Activated CD4-positive, alpha-beta memory T cell treated with anti-CD3 and anti-CD28 coated beads, Interleukin-2, amount 10 ng/mL, durations not matched to agents 7 days and 5 days (primary cell): Measurements from ENCODE around the gene EEA1. TPM values are rescaled to one million over a fixed set of nuclear protein-coding genes. Genes with fewer than 3 reads are reported as not detected.
"Not testable (repeated sequence)": the region's sequence is repeated elsewhere in the genome, so short reads cannot be mapped to it uniquely, and the experiment has no call there.

ENCODE experiments used
- CTCF ChIA-PET: fragments of 350-600 bp; sonication (Branson Sonifier 250); formaldehyde crosslinking; loops from one replicate; lab custom pipeline; 2021; ENCODE audit warnings: antibody characterized with exemption, inconsistent platforms; lab: Charles Lee
- POLR2A ChIA-PET: fragments of 350-600 bp; sonication (Branson Sonifier 250); formaldehyde crosslinking; loops from one replicate; lab custom pipeline; 2021; ENCODE audit warnings: antibody characterized with exemption; lab: Charles Lee
- DNase-seq: peaks from one replicate; pipeline ENCODE4 v3.0.0-alpha.2; 2020
- H3K27ac Mint-ChIP-seq: one replicate; pipeline ENCODE4 v1.8.0; 2021; ENCODE audit warnings: mild to moderate bottlenecking, mixed read lengths
- H3K27me3 Mint-ChIP-seq: one replicate; pipeline ENCODE4 v1.8.0; 2021; ENCODE audit warnings: mixed read lengths
- H3K36me3 Mint-ChIP-seq: one replicate; pipeline ENCODE4 v1.8.0; 2021; ENCODE audit warnings: low read depth, mixed read lengths
- H3K4me1 Mint-ChIP-seq: one replicate; pipeline ENCODE4 v1.8.0; 2021; ENCODE audit warnings: mixed read lengths
- H3K4me3 Mint-ChIP-seq: one replicate; pipeline ENCODE4 v1.8.0; 2021; ENCODE audit warnings: mild to moderate bottlenecking, mixed read lengths
- H3K9me3 Mint-ChIP-seq: one replicate; pipeline ENCODE4 v1.8.0; 2021; ENCODE audit warnings: mixed read lengths
- total RNA-seq, 2 experiments: library from RNA; stranded (reverse); gene quantifications; one replicate each; pipeline ENCODE4 v1.2.3, GENCODE V29; 2021

Gene EEA1
- total RNA-seq, 2 experiments from 2014 or later = 12.6 to 16.1 TPM

- Mint-ChIP-seq H3K36me3 (peaks cover 12% of the 10 kb centered on the region), H3K9me3 (no peaks in the 10 kb centered on the region), H3K27ac (no peak overlapping the region), H3K4me3 (no peak overlapping the region), H3K27me3 (no peaks in the 10 kb centered on the region), H3K4me1 (no peaks in the 10 kb centered on the region)
- DNase-seq = no peak
- ChIA-PET CTCF (no interaction called here), POLR2A (no interaction called here)
These were observed 153.7 kb downstream of the EEA1 start for GRCh38 chr12:92775416-92775815.

GRCh38 chr12:92771001-92771400, 158.1 kb downstream of the EEA1 start:
- H3K36me3 Mint-ChIP-seq = no peaks in the 10 kb centered on the region
- ChIA-PET CTCF (interaction anchor here (1.6 kb wide), 1 partner anchor 15 kb away, joined by 4 read pairs; no protein-coding TSS in a partner anchor), POLR2A (no interaction called here)
- no peak for DNase-seq
- no peaks in the 10 kb centered on the region for H3K27me3 Mint-ChIP-seq
- H3K27ac Mint-ChIP-seq = no peak overlapping the region
- no peak overlapping the region for H3K4me3 Mint-ChIP-seq
- H3K4me1 Mint-ChIP-seq = peaks cover 7% of the 10 kb centered on the region
- no peaks in the 10 kb centered on the region for H3K9me3 Mint-ChIP-seq

GRCh38 chr12:92769124-92769901, 159.8 kb downstream of the EEA1 start:
- Mint-ChIP-seq H3K36me3 (no peaks in the 10 kb centered on the region), H3K27ac (no peak overlapping the region), H3K4me3 (no peak overlapping the region), H3K9me3 (no peaks in the 10 kb centered on the region), H3K4me1 (peaks cover 7% of the 10 kb centered on the region), H3K27me3 (no peaks in the 10 kb centered on the region)
- CTCF ChIA-PET = interaction anchor here (1.6 kb wide), 1 partner anchor 16 kb away, joined by 4 read pairs; no protein-coding TSS in a partner anchor
- POLR2A ChIA-PET = interaction anchor here (1.0 to 1.1 kb wide), 2 partner anchors 14 to 160 kb away, joined by 3 read pairs; no protein-coding TSS in a partner anchor
- DNase-seq = no peak

GRCh38 chr12:92765871-92766270, 163.2 kb downstream of the EEA1 start:
- ChIA-PET CTCF (no interaction called here), POLR2A (no interaction called here)
- no peaks in the 10 kb centered on the region for H3K27me3 Mint-ChIP-seq
- H3K4me3 Mint-ChIP-seq = no peak overlapping the region
- H3K27ac Mint-ChIP-seq = no peak overlapping the region
- DNase-seq = no peak
- peaks cover 7% of the 10 kb centered on the region for H3K4me1 Mint-ChIP-seq
- no peaks in the 10 kb centered on the region for H3K9me3 Mint-ChIP-seq
- H3K36me3 Mint-ChIP-seq = no peaks in the 10 kb centered on the region

- Mint-ChIP-seq H3K4me3 (no peak overlapping the region), H3K4me1 (peaks cover 7% of the 10 kb centered on the region), H3K36me3 (no peaks in the 10 kb centered on the region), H3K27me3 (no peaks in the 10 kb centered on the region), H3K27ac (no peak overlapping the region), H3K9me3 (no peaks in the 10 kb centered on the region)
- CTCF ChIA-PET = no interaction called here
- POLR2A ChIA-PET = no interaction called here
- no peak for DNase-seq
These were observed 164.3 kb downstream of the EEA1 start for GRCh38 chr12:92764831-92765230.

- Mint-ChIP-seq H3K27ac (no peak overlapping the region), H3K36me3 (no peaks in the 10 kb centered on the region)
These were observed 166.3 kb downstream of the EEA1 start for GRCh38 chr12:92762773-92763172.

GRCh38 chr12:92759634-92760268, 169.3 kb downstream of the EEA1 start:
- H3K36me3 Mint-ChIP-seq = no peaks in the 10 kb centered on the region
- H3K4me3 Mint-ChIP-seq = no peak overlapping the region
- ChIA-PET POLR2A (no interaction called here), CTCF (no interaction called here)
- no peak overlapping the region for H3K27ac Mint-ChIP-seq
- DNase-seq = no peak
- peaks cover 17% of the 10 kb centered on the region for H3K27me3 Mint-ChIP-seq
- no peaks in the 10 kb centered on the region for H3K9me3 Mint-ChIP-seq
- H3K4me1 Mint-ChIP-seq = peaks cover 3% of the 10 kb centered on the region

More at GRCh38 chr12:92762773-92763172, 166.3 kb downstream of the EEA1 start:
- Mint-ChIP-seq H3K9me3 (no peaks in the 10 kb centered on the region), H3K27me3 (peaks cover 12% of the 10 kb centered on the region), H3K4me3 (no peak overlapping the region), H3K4me1 (no peaks in the 10 kb centered on the region)
- CTCF ChIA-PET = no interaction called here
- POLR2A ChIA-PET = no interaction called here
- DNase-seq = no peak

GRCh38 chr12:92757597-92758121, 171.4 kb downstream of the EEA1 start:
- peaks cover 3% of the 10 kb centered on the region for H3K4me1 Mint-ChIP-seq
- no peak overlapping the region for H3K4me3 Mint-ChIP-seq
- H3K36me3 Mint-ChIP-seq = no peaks in the 10 kb centered on the region
- H3K27me3 Mint-ChIP-seq = peaks cover 17% of the 10 kb centered on the region
- H3K9me3 Mint-ChIP-seq = no peaks in the 10 kb centered on the region
- H3K27ac Mint-ChIP-seq = no peak overlapping the region
- POLR2A ChIA-PET = no interaction called here
- CTCF ChIA-PET = no interaction called here
- no peak for DNase-seq

GRCh38 chr12:92756898-92757596, 172.0 kb downstream of the EEA1 start:
- CTCF ChIA-PET = no interaction called here

GRCh38 chr12:92753976-92754885, 174.9 kb downstream of the EEA1 start:
- H3K4me1 Mint-ChIP-seq = peaks cover 3% of the 10 kb centered on the region
- H3K9me3 Mint-ChIP-seq = no peaks in the 10 kb centered on the region
- peaks cover 17% of the 10 kb centered on the region for H3K27me3 Mint-ChIP-seq
- CTCF ChIA-PET = no interaction called here
- POLR2A ChIA-PET = no interaction called here
- no peak for DNase-seq
- H3K27ac Mint-ChIP-seq = no peak overlapping the region
- H3K36me3 Mint-ChIP-seq = no peaks in the 10 kb centered on the region
- H3K4me3 Mint-ChIP-seq = no peak overlapping the region

More at GRCh38 chr12:92756898-92757596, 172.0 kb downstream of the EEA1 start:
- Mint-ChIP-seq H3K27me3 (peaks cover 17% of the 10 kb centered on the region), H3K27ac (no peak overlapping the region), H3K4me3 (no peak overlapping the region), H3K4me1 (peaks cover 3% of the 10 kb centered on the region), H3K36me3 (no peaks in the 10 kb centered on the region), H3K9me3 (no peaks in the 10 kb centered on the region)
- POLR2A ChIA-PET = no interaction called here
- no peak for DNase-seq

GRCh38 chr12:92749691-92750090, 179.4 kb downstream of the EEA1 start:
- DNase-seq, H3K36me3 Mint-ChIP-seq, POLR2A ChIA-PET, CTCF ChIA-PET, H3K27me3 Mint-ChIP-seq, H3K4me3 Mint-ChIP-seq, H3K9me3 Mint-ChIP-seq, H3K4me1 Mint-ChIP-seq, H3K27ac Mint-ChIP-seq: not testable (repeated sequence)

GRCh38 chr12:92747151-92747550, 181.9 kb downstream of the EEA1 start:
- peaks cover 1% of the 10 kb centered on the region for H3K27me3 Mint-ChIP-seq
- no peak overlapping the region for H3K27ac Mint-ChIP-seq
- H3K9me3 Mint-ChIP-seq = no peaks in the 10 kb centered on the region
- ChIA-PET POLR2A (no interaction called here), CTCF (no interaction called here)
- DNase-seq = no peak
- H3K36me3 Mint-ChIP-seq = no peaks in the 10 kb centered on the region
- H3K4me1 Mint-ChIP-seq = no peaks in the 10 kb centered on the region
- no peak overlapping the region for H3K4me3 Mint-ChIP-seq
